ENCODE results near the gene WSCD1. TPM values are rescaled to one million over a fixed set of nuclear protein-coding genes. Genes with fewer than 3 reads are reported as not detected.

WSCD1 gene
- total and polyA plus RNA-seq, 4 experiments from 2014 or later = 0.29 to 0.47 TPM; not detected in 2

DNA sequence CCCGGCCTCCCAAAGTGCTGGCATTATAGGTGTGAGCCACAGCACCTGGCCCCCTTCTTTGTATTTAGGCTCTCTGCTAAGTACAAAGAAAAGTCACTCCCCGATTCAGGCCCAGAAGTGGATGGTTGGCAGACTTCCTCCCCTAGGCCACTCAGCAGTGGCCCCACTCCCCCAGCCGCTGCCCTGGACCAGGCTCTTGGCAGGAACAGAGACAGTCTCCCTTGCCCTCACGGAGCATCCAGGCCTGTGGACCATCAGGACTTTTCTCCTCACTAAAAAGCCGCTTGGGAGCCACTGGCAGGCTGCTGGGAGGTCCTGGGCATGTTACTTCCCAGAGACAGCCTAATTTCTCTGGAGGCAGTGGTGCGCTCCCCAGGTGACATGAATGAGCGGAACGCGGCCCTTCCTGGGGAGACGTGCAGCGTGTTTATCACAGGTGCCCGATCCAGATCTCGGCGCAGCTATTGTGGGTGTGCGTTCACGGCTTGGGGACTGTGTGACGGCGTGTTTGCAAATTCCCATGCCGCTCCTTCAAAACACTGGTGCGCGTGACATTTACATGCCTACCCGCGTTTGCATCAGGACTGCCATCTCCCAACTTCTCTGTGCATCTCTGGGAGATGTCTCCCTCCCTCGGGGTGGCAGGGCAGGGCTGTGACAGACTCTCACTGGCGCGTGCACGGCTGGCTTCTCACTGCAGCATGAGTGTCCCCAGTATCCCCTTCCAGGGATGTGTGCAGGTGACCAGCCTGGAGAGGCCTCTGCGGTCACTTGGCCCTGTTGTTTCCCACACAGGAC is 16.6 kb downstream of the WSCD1 start:
- Mint-ChIP-seq H3K27ac (no peak overlapping the region), H3K4me3 (no peak overlapping the region), H3K27me3 (peaks cover 0 to 6% of the 10 kb centered on the region in 2 donors), H3K4me1 (no peaks in the 10 kb centered on the region), H3K36me3 (no peaks in the 10 kb centered on the region), H3K9me3 (no peaks in the 10 kb centered on the region)
- ChIA-PET POLR2A (ENCODE audit: partially characterized antibody) (no interaction called here), CTCF (ENCODE audit: partially characterized antibody) (no interaction called here)
- Histone ChIP-seq H3K27me3 (ENCODE audit: insufficient read depth, low read length) (no peaks in the 10 kb centered on the region), H3K4me3 (ENCODE audit: low read length in 2 of 2) (no peak overlapping the region), H3K27ac (ENCODE audit: low read depth, low read length) (no peak overlapping the region), H3K4me1 (ENCODE audit: insufficient read depth, low read length) (no peaks in the 10 kb centered on the region), H3K36me3 (ENCODE audit: insufficient read depth, low read length) (no peaks in the 10 kb centered on the region), H3K9me3 (ENCODE audit: control insufficient read depth in 1 of 2, low read length in 2 of 2) (no peaks in the 10 kb centered on the region)
- intact Hi-C loops (cut with micrococcal nuclease) = no loop called here
- DNase-seq = no peak

DNA sequence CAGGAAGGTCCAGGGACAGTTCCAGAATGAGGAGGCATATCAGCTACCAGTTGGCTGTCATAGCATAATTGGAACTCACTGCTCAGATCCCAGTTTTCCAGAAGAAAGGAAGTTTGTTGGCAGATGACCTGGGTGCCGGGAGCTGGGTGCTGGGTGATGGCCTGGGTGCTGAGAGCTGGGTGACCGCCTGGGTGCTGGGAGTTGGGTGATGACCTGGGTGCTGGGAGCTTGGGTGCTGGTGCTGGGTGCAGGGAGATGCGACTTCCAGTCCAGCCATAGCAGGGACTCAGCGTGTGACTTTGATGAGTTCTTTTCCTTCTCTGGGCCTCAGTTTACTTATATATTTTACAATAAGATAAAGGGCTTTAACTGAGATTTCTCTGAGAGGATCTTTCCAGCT is 18.0 kb downstream of the WSCD1 start:
- POLR2A ChIA-PET (ENCODE audit: partially characterized antibody) = no interaction called here
- no peak for DNase-seq

DNA sequence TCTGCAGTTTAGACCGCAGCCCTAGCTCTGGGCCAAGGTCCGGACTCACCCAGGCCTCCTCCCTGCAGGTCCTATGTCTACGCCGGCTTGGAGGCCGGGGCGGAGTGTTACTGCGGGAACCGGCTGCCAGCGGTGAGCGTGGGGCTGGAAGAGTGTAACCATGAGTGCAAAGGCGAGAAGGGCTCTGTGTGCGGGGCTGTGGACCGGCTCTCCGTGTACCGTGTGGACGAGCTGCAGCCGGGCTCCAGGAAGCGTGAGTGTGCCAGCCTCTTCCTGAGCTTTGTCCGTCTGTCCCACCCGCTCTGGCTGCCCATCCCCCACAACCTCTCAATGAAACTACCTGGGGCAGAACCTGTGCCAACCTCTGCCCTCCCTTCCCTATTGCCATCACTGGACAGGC is 20.1 kb downstream of the WSCD1 start:
- Mint-ChIP-seq H3K9me3 (no peaks in the 10 kb centered on the region), H3K4me3 (no peak overlapping the region), H3K4me1 (no peaks in the 10 kb centered on the region), H3K27ac (no peak overlapping the region), H3K36me3 (no peaks in the 10 kb centered on the region), H3K27me3 (peaks cover 4% of the 10 kb centered on the region in 2 donors)
- H3K4me1 ChIP-seq (ENCODE audit: insufficient read depth, low read length) = no peaks in the 10 kb centered on the region
- CTCF ChIA-PET (ENCODE audit: partially characterized antibody) = no interaction called here
- H3K9me3 ChIP-seq (ENCODE audit: control insufficient read depth in 1 of 2, low read length in 2 of 2) = no peaks in the 10 kb centered on the region
- no peak for DNase-seq
- no peaks in the 10 kb centered on the region for H3K27me3 ChIP-seq (ENCODE audit: insufficient read depth, low read length)
- intact Hi-C loops (cut with micrococcal nuclease) = no loop called here
- no peak overlapping the region for H3K27ac ChIP-seq (ENCODE audit: low read depth, low read length)
- no peaks in the 10 kb centered on the region for H3K36me3 ChIP-seq (ENCODE audit: insufficient read depth, low read length)
- POLR2A ChIA-PET (ENCODE audit: partially characterized antibody) = no interaction called here
- H3K4me3 ChIP-seq (ENCODE audit: low read length in 2 of 2) = no peak overlapping the region

More for the DNA sequence above, 18.0 kb downstream of the WSCD1 start:
- H3K4me3 Mint-ChIP-seq = no peak overlapping the region
- Histone ChIP-seq H3K27ac (ENCODE audit: low read depth, low read length) (no peak overlapping the region), H3K27me3 (ENCODE audit: insufficient read depth, low read length) (no peaks in the 10 kb centered on the region), H3K9me3 (ENCODE audit: control insufficient read depth in 1 of 2, low read length in 2 of 2) (no peaks in the 10 kb centered on the region), H3K4me1 (ENCODE audit: insufficient read depth, low read length) (no peaks in the 10 kb centered on the region), H3K4me3 (ENCODE audit: low read length in 2 of 2) (no peak overlapping the region), H3K36me3 (ENCODE audit: insufficient read depth, low read length) (no peaks in the 10 kb centered on the region)
- CTCF ChIA-PET (ENCODE audit: partially characterized antibody) = no interaction called here
- no peak overlapping the region for H3K27ac Mint-ChIP-seq
- no peaks in the 10 kb centered on the region for H3K36me3 Mint-ChIP-seq
- intact Hi-C loops (cut with micrococcal nuclease) = no loop called here
- peaks cover 0 to 6% of the 10 kb centered on the region in 2 donors for H3K27me3 Mint-ChIP-seq
- no peaks in the 10 kb centered on the region for H3K9me3 Mint-ChIP-seq
- no peaks in the 10 kb centered on the region for H3K4me1 Mint-ChIP-seq

DNA sequence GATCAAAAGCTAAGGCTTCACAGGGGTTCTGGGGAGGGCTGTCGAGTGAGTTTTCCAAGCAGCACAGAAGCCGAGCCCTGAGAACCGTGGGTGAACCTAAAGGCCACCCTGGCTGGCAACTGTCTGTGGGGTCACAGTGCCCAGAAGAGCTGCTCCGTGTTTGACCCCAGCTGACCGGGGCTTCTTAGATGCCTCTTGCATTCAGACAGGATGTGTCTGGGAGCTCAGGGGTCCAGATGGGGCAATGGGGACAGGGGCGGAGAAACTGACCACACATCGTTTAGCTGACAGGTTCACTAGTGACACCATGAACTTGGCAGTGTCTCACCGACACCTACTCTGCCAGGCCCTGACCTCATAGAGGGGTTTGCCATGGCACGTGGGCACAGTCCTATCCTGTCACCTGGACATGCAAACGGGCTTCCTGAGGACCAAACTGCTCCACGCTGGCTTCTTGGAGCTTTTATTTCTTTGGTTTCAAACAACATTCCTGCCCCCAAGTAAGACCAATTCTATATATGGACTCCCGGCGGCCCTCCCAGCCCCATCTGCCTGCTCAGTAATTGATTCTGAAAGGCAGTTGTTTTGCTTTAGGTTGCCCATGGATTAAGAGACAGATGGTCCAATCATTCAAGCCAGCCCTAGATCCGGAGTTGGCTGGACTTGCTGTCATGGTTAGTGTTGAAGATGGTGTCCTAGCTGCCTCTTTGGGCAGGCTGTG is 22.2 kb downstream of the WSCD1 start:
- CTCF ChIA-PET (ENCODE audit: partially characterized antibody) = no interaction called here
- Mint-ChIP-seq H3K4me1 (no peaks in the 10 kb centered on the region), H3K27ac (no peak overlapping the region), H3K9me3 (no peaks in the 10 kb centered on the region), H3K27me3 (peaks cover 3 to 4% of the 10 kb centered on the region in 2 donors), H3K36me3 (no peaks in the 10 kb centered on the region), H3K4me3 (no peak overlapping the region)
- POLR2A ChIA-PET (ENCODE audit: partially characterized antibody) = no interaction called here
- Histone ChIP-seq H3K4me1 (ENCODE audit: insufficient read depth, low read length) (no peaks in the 10 kb centered on the region), H3K36me3 (ENCODE audit: insufficient read depth, low read length) (no peaks in the 10 kb centered on the region), H3K27ac (ENCODE audit: low read depth, low read length) (no peak overlapping the region), H3K27me3 (ENCODE audit: insufficient read depth, low read length) (no peaks in the 10 kb centered on the region), H3K9me3 (ENCODE audit: control insufficient read depth in 1 of 2, low read length in 2 of 2) (no peaks in the 10 kb centered on the region), H3K4me3 (ENCODE audit: low read length in 2 of 2) (no peak overlapping the region)
- intact Hi-C loops (cut with micrococcal nuclease) = no loop called here
- no peak for DNase-seq

DNA sequence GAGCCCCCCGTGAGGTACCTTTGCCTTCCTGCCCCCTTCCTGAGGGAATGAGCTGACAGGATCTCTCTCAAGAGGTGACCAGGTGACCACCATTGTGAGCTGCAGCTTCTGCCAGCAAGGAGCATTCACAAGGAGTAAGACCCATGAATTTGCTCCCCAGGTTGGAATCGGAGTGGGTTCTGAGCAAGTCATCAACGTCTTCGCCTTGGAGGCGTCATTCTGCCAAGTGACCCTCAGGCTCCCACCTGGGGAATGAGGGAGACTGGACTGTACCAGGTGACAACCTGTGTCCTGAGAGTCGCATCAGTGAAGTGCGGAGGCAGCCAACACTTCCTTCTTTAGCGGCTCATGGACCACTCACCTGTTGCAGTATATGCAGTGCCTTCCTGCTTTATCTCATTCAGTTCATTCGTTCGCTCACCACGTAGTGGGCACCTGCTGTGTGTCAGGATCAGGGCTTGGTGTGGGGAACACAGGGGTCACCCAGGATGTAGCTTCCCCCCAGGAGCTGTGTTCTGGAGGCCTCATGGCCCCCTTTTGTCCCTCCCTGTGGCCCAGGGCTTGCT is 22.8 kb downstream of the WSCD1 start:
- DNase-seq = no peak
- H3K4me1 Mint-ChIP-seq = no peaks in the 10 kb centered on the region
- ChIA-PET CTCF (ENCODE audit: partially characterized antibody) (no interaction called here), POLR2A (ENCODE audit: partially characterized antibody) (no interaction called here)
- H3K9me3 Mint-ChIP-seq = no peaks in the 10 kb centered on the region
- H3K27ac ChIP-seq (ENCODE audit: low read depth, low read length) = no peak overlapping the region
- no peak overlapping the region for H3K4me3 ChIP-seq (ENCODE audit: low read length in 2 of 2)
- no peaks in the 10 kb centered on the region for H3K4me1 ChIP-seq (ENCODE audit: insufficient read depth, low read length)
- H3K27ac Mint-ChIP-seq = no peak overlapping the region
- H3K36me3 Mint-ChIP-seq = no peaks in the 10 kb centered on the region
- peaks cover 1 to 4% of the 10 kb centered on the region in 2 donors for H3K27me3 Mint-ChIP-seq
- no peaks in the 10 kb centered on the region for H3K9me3 ChIP-seq (ENCODE audit: control insufficient read depth in 1 of 2, low read length in 2 of 2)
- no peaks in the 10 kb centered on the region for H3K27me3 ChIP-seq (ENCODE audit: insufficient read depth, low read length)
- no peak overlapping the region for H3K4me3 Mint-ChIP-seq
- H3K36me3 ChIP-seq (ENCODE audit: insufficient read depth, low read length) = no peaks in the 10 kb centered on the region
- intact Hi-C loops (cut with micrococcal nuclease) = no loop called here

DNA sequence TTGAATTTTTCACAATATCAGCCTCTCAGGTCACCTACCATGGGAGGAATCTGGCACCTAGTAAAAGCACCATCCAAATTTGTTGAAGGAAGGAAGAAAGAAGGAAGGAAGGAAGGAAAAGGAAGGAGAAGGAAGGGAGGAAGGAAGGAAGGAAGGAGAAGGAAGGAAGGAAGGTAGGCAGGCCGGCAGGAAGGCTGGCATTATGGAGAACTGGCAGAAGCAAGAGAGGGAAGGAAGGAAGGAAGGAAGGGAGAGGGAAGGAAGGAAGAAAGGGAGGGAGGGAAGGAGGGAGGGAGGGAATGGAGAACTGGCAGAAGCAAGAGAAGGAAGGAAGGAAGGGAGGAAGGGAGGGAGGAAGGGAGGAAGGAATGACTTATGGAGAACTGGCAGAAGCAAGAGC is 24.3 kb downstream of the WSCD1 start:
- Histone ChIP-seq H3K4me1 (ENCODE audit: insufficient read depth, low read length) (no peaks in the 10 kb centered on the region), H3K9me3 (ENCODE audit: control insufficient read depth in 1 of 2, low read length in 2 of 2) (no peaks in the 10 kb centered on the region), H3K36me3 (ENCODE audit: insufficient read depth, low read length) (no peaks in the 10 kb centered on the region), H3K27me3 (ENCODE audit: insufficient read depth, low read length) (no peaks in the 10 kb centered on the region), H3K4me3 (ENCODE audit: low read length in 2 of 2) (no peak overlapping the region), H3K27ac (ENCODE audit: low read depth, low read length) (no peak overlapping the region)
- intact Hi-C loops (cut with micrococcal nuclease) = no loop called here
- no peaks in the 10 kb centered on the region for H3K36me3 Mint-ChIP-seq
- no peaks in the 10 kb centered on the region for H3K4me1 Mint-ChIP-seq
- H3K4me3 Mint-ChIP-seq = no peak overlapping the region
- peaks cover 1 to 4% of the 10 kb centered on the region in 2 donors for H3K27me3 Mint-ChIP-seq
- H3K9me3 Mint-ChIP-seq = no peaks in the 10 kb centered on the region
- POLR2A ChIA-PET (ENCODE audit: partially characterized antibody) = no interaction called here
- no peak overlapping the region for H3K27ac Mint-ChIP-seq
- CTCF ChIA-PET (ENCODE audit: partially characterized antibody) = no interaction called here
- DNase-seq = no peak

DNA sequence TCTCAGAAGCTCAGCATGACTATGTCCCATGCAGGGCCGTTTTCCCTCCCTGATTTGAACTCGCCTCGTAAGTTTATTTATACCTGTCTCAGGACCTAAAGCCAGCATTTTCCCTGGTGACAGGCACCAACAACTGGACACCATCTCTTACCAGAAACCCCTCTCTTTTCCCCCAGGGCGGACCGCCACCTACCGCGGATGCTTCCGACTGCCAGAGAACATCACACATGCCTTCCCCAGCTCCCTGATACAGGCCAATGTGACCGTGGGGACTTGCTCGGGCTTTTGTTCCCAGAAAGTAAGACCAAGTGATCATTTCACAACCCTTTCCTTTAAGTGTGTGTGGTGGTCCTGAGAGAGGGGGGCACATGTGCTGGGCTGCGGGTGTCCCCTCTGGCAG is 24.7 kb downstream of the WSCD1 start:
- Histone ChIP-seq H3K27ac (ENCODE audit: low read depth, low read length) (no peak overlapping the region), H3K36me3 (ENCODE audit: insufficient read depth, low read length) (no peaks in the 10 kb centered on the region), H3K9me3 (ENCODE audit: control insufficient read depth in 1 of 2, low read length in 2 of 2) (no peaks in the 10 kb centered on the region), H3K4me1 (ENCODE audit: insufficient read depth, low read length) (no peaks in the 10 kb centered on the region), H3K27me3 (ENCODE audit: insufficient read depth, low read length) (no peaks in the 10 kb centered on the region), H3K4me3 (ENCODE audit: low read length in 2 of 2) (no peak overlapping the region)
- no peak for DNase-seq
- POLR2A ChIA-PET (ENCODE audit: partially characterized antibody) = no interaction called here
- intact Hi-C loops (cut with micrococcal nuclease) = no loop called here
- H3K4me1 Mint-ChIP-seq = no peaks in the 10 kb centered on the region
- no peaks in the 10 kb centered on the region for H3K36me3 Mint-ChIP-seq
- no peaks in the 10 kb centered on the region for H3K9me3 Mint-ChIP-seq
- H3K27me3 Mint-ChIP-seq = peaks cover 1 to 4% of the 10 kb centered on the region in 2 donors
- no peak overlapping the region for H3K4me3 Mint-ChIP-seq
- CTCF ChIA-PET (ENCODE audit: partially characterized antibody) = no interaction called here
- H3K27ac Mint-ChIP-seq = peak overlapping the region in 1 of 7 donors; percentile 14
